ENCODE measurements around the gene PLCZ1.
"Not testable (repeated sequence)": the region's sequence is repeated elsewhere in the genome, so short reads cannot be mapped to it uniquely, and the experiment has no call there.

Gene PLCZ1, protein sequence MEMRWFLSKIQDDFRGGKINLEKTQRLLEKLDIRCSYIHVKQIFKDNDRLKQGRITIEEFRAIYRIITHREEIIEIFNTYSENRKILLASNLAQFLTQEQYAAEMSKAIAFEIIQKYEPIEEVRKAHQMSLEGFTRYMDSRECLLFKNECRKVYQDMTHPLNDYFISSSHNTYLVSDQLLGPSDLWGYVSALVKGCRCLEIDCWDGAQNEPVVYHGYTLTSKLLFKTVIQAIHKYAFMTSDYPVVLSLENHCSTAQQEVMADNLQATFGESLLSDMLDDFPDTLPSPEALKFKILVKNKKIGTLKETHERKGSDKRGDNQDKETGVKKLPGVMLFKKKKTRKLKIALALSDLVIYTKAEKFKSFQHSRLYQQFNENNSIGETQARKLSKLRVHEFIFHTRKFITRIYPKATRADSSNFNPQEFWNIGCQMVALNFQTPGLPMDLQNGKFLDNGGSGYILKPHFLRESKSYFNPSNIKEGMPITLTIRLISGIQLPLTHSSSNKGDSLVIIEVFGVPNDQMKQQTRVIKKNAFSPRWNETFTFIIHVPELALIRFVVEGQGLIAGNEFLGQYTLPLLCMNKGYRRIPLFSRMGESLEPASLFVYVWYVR

GRCh38 chr12:18737819-18738218 is at the start of gene PLCZ1, which contains the start of gene CAPZA3:
PLCZ1 (minus strand) TSS chr12:18738012; CDS start chr12:18737371, 641 bp downstream.
CAPZA3 (plus strand) TSS chr12:18738119; CDS start chr12:18738269, 150 bp downstream.
- DNase-seq, result no peak

- DNase-seq, result not testable (repeated sequence)
Measured at GRCh38 chr12:18785465-18785864, 47.7 kb upstream of the PLCZ1 start.

- peak; percentile 9 to 39 for DNase-seq
Measured at GRCh38 chr12:18782827-18783226, 45.0 kb upstream of the PLCZ1 start.

GRCh38 chr12:18766479-18766878 is 28.7 kb upstream of the PLCZ1 start:
- DNase-seq, result not testable (repeated sequence)

DNA sequence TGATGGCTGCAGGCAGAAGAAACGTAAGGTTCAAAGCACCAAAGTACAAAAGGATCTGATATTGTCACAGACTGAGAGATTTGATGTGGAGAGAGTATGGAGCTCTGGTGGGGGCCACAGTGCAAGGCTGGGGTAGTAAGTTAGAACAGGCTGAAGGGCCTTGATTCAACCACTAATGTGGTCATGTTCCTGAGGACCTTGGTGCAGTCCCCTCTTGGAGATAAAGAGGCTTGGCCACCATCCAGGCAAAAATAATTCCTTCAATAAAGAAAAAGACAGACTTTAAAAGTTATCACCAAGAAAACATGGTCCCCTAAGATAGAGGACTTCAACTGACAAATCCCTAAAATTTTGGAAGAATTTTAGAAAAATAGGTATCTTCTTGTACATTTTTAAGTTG is 17.5 kb upstream of the PLCZ1 start:
- no peak for DNase-seq

DNA sequence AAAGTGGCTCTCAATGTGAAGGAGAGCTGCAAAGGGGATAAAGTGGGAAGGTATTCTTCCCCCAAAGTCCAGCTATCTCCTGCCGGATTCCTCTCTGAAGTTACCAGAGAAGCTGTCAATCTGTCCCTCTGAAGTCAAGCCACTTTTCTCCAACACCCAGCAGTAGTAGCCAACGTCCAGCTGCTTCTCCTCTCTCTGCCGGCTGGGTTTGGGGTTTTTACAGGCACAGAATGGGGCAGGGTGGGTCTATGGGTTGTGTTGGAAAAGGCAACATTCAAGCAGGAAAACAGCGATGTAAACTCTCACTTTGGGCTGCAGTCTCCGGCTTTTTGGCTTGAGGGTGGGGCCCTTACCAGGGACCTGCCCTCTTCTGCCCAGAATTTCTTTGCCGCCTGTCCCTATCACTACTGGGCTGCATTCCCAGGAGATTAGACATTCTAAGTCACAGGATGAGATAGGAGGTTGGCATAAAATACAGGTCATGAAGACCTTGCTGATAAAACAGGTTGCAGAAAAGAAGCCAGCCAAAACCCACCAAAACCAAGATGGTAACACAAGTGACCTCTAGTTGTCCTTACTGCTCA is 16.4 kb upstream of the PLCZ1 start:
- DNase-seq, result no peak

- DNase-seq, result no peak
Measured at GRCh38 chr12:18753481-18754123, 15.8 kb upstream of the PLCZ1 start.

DNA sequence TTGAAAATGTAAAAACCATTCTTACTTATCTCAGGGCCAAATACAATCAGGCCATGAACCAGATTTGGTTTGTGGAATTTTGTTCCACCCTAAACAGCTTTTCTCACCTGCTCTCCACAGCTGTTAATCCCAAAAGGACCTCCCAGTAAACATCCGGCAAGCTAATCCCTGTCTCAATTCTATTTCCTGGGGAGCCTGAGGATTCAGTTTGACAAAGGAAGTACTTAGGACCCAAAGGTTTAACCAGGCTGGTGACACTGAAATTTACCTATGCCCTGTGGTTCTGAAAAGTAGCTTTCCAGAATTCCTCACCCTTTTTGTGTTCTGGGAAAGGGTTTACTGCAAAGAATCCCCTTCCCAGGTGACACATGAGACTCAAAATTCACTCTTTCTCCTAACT is 15.1 kb upstream of the PLCZ1 start:
- no peak for DNase-seq

DNA sequence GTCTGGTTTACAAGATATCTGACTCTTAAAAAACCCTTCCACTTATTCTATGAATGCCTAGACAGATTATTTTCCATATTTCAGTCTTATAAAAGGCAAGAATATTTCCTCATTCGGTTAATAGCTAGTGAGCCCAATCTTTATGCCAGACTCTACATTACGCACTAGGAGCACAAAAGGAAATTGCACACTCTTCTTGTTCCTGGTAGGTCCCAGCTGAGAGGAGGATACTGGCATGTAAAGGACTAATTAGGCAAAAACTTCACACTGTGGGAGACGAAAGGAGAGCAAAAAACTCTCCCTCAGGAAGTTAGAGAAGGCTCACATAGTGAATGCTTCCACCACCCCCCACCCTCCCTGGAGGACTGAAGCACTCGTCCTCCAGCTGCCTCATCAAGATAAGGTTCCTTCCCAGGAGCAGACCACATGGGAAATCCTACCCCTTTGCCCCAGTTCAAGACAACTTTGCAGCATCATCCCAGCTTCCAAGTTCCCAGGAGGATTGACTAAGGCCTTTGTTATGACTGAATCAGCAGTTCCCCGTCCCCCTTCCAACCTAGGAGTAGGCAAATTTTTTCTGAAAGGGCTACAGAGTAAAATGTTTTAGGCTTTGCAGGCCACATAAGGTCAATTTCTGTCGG is 14.6 kb upstream of the PLCZ1 start:
- no peak for DNase-seq

DNA sequence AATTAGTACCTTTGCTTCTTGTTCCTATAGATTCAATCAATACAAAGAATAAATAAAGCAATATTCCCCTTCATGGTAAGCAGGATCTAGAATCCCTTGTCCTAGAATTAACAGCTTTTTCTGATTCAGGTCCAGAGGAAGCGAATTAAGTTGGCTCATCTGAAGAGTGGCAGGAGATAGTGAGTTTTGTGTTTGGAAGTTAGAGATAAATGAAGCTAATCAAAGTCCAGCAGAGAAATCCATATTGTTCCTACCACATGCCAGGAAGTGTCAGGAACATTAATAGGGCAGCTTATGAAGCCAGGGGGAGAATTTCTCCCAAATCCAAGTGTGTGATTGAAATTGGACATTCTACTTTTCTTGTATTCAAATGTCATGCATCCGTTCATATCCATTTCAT is 14.1 kb upstream of the PLCZ1 start:
- no peak for DNase-seq

GRCh38 chr12:18750085-18750484 is 12.3 kb upstream of the PLCZ1 start:
- DNase-seq, result no peak

DNA sequence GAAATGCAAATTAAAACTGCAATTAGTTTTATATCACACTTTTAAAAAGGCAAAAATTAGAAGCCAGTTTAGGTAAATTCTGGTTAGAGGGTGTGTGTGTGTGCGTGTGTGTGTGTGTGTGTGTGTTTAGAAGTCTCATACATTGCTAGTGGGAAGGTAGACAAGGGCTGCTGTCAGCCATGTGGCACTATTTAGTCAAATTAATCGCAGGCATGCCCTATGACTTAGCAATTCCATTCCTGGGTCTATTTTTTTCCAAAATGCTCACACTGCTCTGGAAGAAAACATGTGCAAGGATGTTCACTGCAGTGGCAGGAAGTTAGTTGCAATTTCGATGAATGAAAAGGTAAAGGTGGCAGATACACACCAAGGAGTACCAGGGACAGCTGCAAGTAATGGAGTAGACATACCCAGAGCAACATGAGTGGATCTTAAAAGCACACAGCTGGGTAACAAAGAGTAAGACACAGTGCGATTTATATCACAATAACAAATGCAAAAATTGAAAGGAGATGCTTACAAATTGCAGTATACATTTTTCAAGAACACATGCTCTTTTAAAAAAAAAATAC is 11.7 kb upstream of the PLCZ1 start:
- no peak for DNase-seq

DNA sequence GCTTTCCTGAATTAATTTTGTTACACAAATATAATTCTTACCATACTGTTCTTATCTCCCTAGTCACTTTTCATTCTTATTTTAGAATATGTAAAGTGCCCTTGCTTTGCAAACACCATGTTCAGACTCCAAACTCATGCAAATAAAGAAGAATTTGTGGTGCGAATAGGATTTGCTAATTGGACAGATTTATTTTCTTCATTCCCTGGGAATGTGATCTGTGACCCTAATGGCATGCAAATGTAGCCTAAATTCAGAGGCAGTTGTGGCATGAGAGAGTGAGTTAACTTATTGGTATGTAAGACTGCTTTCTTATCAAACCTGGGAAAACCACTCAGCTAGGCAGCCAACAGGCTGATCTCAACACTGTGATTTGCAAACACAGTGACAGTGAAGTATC is 10.1 kb upstream of the PLCZ1 start:
- no peak for DNase-seq

- no peak for DNase-seq
Measured at GRCh38 chr12:18731156-18731555, 6.7 kb downstream of the PLCZ1 start.

- no peak for DNase-seq
Measured at GRCh38 chr12:18723752-18724151, 14.1 kb downstream of the PLCZ1 start.

GRCh38 chr12:18721452-18721851 is 16.4 kb downstream of the PLCZ1 start:
- DNase-seq, result no peak

DNA sequence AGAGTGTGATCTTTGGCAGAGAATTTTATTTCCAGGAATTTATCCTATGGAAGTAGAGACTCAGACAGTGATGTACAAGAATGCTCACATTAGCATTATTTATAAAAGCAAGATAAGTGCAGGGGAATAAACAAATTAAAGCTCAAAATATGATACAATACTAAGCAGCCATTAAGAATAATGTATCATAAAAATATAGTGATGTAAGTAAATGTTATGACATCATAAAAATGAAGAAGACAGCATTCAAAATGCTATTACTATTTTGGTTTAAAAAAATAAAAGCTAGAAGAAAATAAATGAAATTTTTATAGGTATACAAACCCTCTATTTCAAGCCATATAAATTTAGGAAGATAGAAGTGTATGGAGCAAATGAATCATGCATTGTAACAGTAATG is 17.1 kb downstream of the PLCZ1 start:
- no peak for DNase-seq

GRCh38 chr12:18719922-18720510 is 17.8 kb downstream of the PLCZ1 start:
- no peak for DNase-seq

DNA sequence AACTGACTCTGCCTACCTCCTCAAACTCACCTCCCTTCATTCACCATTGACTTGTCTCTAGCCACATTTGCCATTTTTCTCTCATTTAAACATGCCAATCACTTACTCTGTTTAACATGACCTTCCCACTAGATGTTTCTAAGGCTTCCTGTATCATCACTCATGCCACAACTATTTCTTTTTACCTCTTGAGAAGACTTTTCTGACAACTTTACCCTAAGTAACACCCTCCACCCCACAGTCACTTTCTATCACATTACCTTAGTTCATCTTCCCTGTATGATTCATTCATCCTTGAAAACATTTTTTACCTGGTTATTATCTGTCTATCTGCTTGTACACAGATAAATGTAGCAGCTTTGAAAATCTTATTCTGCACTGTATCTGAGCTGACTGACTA is 19.4 kb downstream of the PLCZ1 start:
- DNase-seq, result no peak

DNA sequence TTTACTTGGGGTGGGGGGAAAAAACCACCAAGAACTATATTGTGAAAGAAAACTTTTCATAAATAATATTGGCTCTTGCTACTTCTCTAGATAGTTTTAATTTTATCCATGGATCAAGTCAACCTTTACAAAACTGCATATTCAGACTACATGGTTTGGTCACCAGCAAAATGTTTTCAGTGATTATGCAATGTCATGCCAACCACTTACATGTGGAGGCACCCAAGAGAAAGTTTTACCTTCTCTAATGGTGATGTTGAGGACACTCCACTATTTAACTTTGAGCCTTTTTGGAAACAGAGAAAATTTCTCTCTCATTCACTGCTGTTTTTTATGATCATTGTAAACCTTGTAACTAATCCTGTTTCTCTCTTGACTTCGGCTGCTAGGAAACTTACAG is 21.6 kb downstream of the PLCZ1 start:
- no peak for DNase-seq

DNA sequence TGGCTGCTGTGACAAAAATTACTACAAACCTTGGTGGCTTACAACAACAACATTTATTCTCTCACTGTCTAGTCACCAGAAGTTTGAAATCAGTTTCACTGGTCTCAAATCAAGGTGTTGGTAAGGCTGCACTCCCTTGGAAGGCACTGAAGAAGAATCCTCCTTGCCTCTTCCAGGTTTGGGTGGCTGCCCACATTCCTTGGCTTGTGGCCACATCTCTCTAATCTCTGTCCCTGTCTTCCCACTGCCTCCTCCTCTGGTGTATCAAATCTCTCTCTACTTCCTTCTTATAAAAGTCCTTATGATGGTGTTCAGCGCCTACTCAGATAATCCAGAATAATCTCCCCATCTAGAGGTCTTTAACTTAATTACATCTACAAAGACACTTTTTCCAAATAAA is 31.0 kb downstream of the PLCZ1 start:
- no peak for DNase-seq

DNA sequence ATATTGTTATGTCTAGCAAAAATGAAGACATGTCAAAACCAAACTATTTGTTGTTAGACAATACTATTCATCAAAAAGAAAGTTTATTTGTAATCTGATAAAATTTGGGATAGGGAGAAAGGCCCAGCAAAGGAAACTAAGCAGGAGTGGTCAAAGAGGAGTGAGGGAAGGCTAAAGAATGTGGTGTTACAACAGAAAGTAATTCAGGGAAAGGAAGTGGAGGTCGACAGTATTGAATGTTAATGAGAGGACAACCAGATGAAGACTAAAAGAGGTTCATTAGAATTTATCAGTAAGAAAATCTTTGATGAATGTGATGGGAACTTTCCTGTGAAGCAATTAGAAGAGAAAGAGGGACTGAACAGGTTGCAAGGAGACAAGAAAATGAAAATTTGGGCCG is 33.9 kb downstream of the PLCZ1 start:
- DNase-seq, result no peak

All from Kasumi-1 (cell line).